Mesendoderm (in vitro differentiated cells): ENCODE data around the gene PYM1.
"Not testable (repeated sequence)": the region's sequence is repeated elsewhere in the genome, so short reads cannot be mapped to it uniquely, and the experiment has no call there.

Experiments
- DNase-seq: peaks from one replicate; pipeline ENCODE4 v3.0.0; 2013
- H2AK5ac ChIP-seq: 2 replicates; pipeline ENCODE4 v1.6.1; 2013; ENCODE audit warnings: low read length, inconsistent platforms
- H2BK120ac ChIP-seq: 2 replicates; pipeline ENCODE4 v1.6.1; 2013; ENCODE audit warnings: low read depth, mild to moderate bottlenecking, low read length, moderate library complexity, mixed read lengths
- H2BK15ac ChIP-seq: replicated peaks from 2 replicates; pipeline ENCODE4 v1.6.1; 2013; ENCODE audit warnings: low read depth, mild to moderate bottlenecking, moderate library complexity
- H2BK5ac ChIP-seq: 2 replicates; pipeline ENCODE4 v1.6.1; 2013; ENCODE audit warnings: low read length, inconsistent platforms
- H3K18ac ChIP-seq: 2 replicates; pipeline ENCODE4 v1.6.1; 2013; ENCODE audit warnings: mild to moderate bottlenecking, low read length, mixed read lengths
- H3K23ac ChIP-seq: one replicate; pipeline ENCODE4 v1.6.1; 2013; ENCODE audit warnings: low read length
- H3K27ac ChIP-seq: 2 replicates; pipeline ENCODE4 v1.5.1; 2013; ENCODE audit warnings: low read depth, mild to moderate bottlenecking, inconsistent platforms, low read length, moderate library complexity
- H3K27me3 ChIP-seq: 2 replicates; pipeline ENCODE4 v1.6.1; 2013; ENCODE audit warnings: low read length, control low read depth, mild to moderate bottlenecking, inconsistent platforms; ENCODE audit not compliant: insufficient read depth, poor library complexity
- H3K36me3 ChIP-seq: 2 replicates; pipeline ENCODE4 v1.6.1; 2013; ENCODE audit warnings: low read length, inconsistent platforms; ENCODE audit not compliant: control insufficient read depth, insufficient read depth
- H3K4ac ChIP-seq: one replicate; pipeline ENCODE4 v1.6.1; 2013; ENCODE audit warnings: low read depth, mild to moderate bottlenecking, low read length, moderate library complexity
- H3K4me1 ChIP-seq: 2 replicates; pipeline ENCODE4 v1.6.1; 2013; ENCODE audit warnings: low read depth, low read length, inconsistent platforms; ENCODE audit not compliant: control insufficient read depth
- H3K4me2 ChIP-seq: 2 replicates; pipeline ENCODE4 v1.6.1; 2013; ENCODE audit warnings: low read length
- H3K4me3 ChIP-seq: 2 replicates; pipeline ENCODE4 v1.5.1; 2013; ENCODE audit warnings: mild to moderate bottlenecking, low read length
- H3K56ac ChIP-seq: one replicate; pipeline ENCODE4 v1.6.1; 2013; ENCODE audit warnings: low read length
- H3K79me1 ChIP-seq: 2 replicates; pipeline ENCODE4 v1.6.1; 2013; ENCODE audit warnings: low read length, inconsistent platforms
- H3K79me2 ChIP-seq: 2 replicates; pipeline ENCODE4 v1.6.1; 2013; ENCODE audit warnings: mild to moderate bottlenecking, low read length; ENCODE audit not compliant: control insufficient read depth, insufficient read depth
- H3K9ac ChIP-seq: 2 replicates; pipeline ENCODE4 v1.6.1; 2013; ENCODE audit warnings: low read length, inconsistent platforms
- H4K5ac ChIP-seq: one replicate; pipeline ENCODE4 v1.6.1; 2013; ENCODE audit warnings: low read length
- H4K8ac ChIP-seq: one replicate; pipeline ENCODE4 v1.6.1; 2013; ENCODE audit warnings: low read depth, mild to moderate bottlenecking, control low read depth, low read length, moderate library complexity
- WGBS: extraction: QIAGEN DNeasy Blood & Tissue Kit; methylation state at CpG from one replicate; pipeline ENCODE4 v1.1.7; 2013; ENCODE audit warnings: low lambda C conversion rate, missing lambda C conversion rate; ENCODE audit not compliant: insufficient coverage; ENCODE audit errors: extremely low coverage; 5-methylcytosine and 5-hydroxymethylcytosine counted together

PYM1 gene

GRCh38 chr12:55926738-55927587 lies 731 bp downstream of the PYM1 start:
- H3K79me1 ChIP-seq: peaks cover 9% of the 10 kb centered on the region
- H3K56ac ChIP-seq: peak overlapping the region; percentile 97
- no CpG with 5 or more reads among the region's 42 CpGs for WGBS
- peak overlapping the region; percentile 92 for H4K8ac ChIP-seq
- peak overlapping the region; percentile 78 for H3K4me3 ChIP-seq
- peak overlapping the region; percentile 97 for H2BK5ac ChIP-seq
- H3K4ac ChIP-seq: peak overlapping the region; percentile 89
- peaks cover 2% of the 10 kb centered on the region for H3K36me3 ChIP-seq
- H3K18ac ChIP-seq: peak overlapping the region; percentile 96
- H2BK15ac ChIP-seq: no peak overlapping the region
- peaks cover 6% of the 10 kb centered on the region for H3K4me1 ChIP-seq
- H3K4me2 ChIP-seq: peak overlapping the region; percentile 20
- H2AK5ac ChIP-seq: peak overlapping the region; percentile 24
- H4K5ac ChIP-seq: no peak overlapping the region
- H3K79me2 ChIP-seq: peaks cover 37% of the 10 kb centered on the region
- H3K23ac ChIP-seq: peak overlapping the region; percentile 71
- no peaks in the 10 kb centered on the region for H3K27me3 ChIP-seq
- peak overlapping the region; percentile 96 for H3K27ac ChIP-seq
- peak overlapping the region; percentile 73 for H2BK120ac ChIP-seq
- DNase-seq: peak; percentile 97
- H3K9ac ChIP-seq: peak overlapping the region; percentile 75

- H3K23ac ChIP-seq: no peak overlapping the region
- H3K79me1 ChIP-seq: peaks cover 9% of the 10 kb centered on the region
- no peak overlapping the region for H2BK120ac ChIP-seq
- no peak for DNase-seq
- no peak overlapping the region for H4K5ac ChIP-seq
- peak overlapping the region; percentile 83 for H3K18ac ChIP-seq
- peaks cover 2% of the 10 kb centered on the region for H3K36me3 ChIP-seq
- H3K27ac ChIP-seq: peak overlapping the region; percentile 96
- H3K4me3 ChIP-seq: peak overlapping the region; percentile 63
- peak overlapping the region; percentile 39 for H2BK5ac ChIP-seq
- H3K56ac ChIP-seq: peak overlapping the region; percentile 97
- no peak overlapping the region for H2AK5ac ChIP-seq
- no peaks in the 10 kb centered on the region for H3K27me3 ChIP-seq
- peaks cover 42% of the 10 kb centered on the region for H3K79me2 ChIP-seq
- no peak overlapping the region for H2BK15ac ChIP-seq
- peak overlapping the region; percentile 20 for H3K4me2 ChIP-seq
- peak overlapping the region; percentile 75 for H3K9ac ChIP-seq
- peak overlapping the region; percentile 73 for H3K4ac ChIP-seq
- H3K4me1 ChIP-seq: peaks cover 4% of the 10 kb centered on the region
- no peak overlapping the region for H4K8ac ChIP-seq
- no CpG with 5 or more reads among the region's 10 CpGs for WGBS
Observed at GRCh38 chr12:55925870-55926737, 1.6 kb downstream of the PYM1 start.

- WGBS: no CpG with 5 or more reads among the region's 4 CpGs
- Histone ChIP-seq H4K8ac (no peak overlapping the region), H3K18ac (no peak overlapping the region), H2AK5ac (no peak overlapping the region), H3K9ac (peak overlapping the region; percentile 75), H3K4me3 (no peak overlapping the region), H3K79me2 (peaks cover 43% of the 10 kb centered on the region), H3K4ac (no peak overlapping the region), H3K4me1 (peaks cover 3% of the 10 kb centered on the region), H3K79me1 (peaks cover 9% of the 10 kb centered on the region), H4K5ac (no peak overlapping the region), H2BK15ac (no peak overlapping the region), H3K36me3 (peaks cover 2% of the 10 kb centered on the region), H2BK5ac (no peak overlapping the region), H3K27ac (no peak overlapping the region), H3K56ac (peak overlapping the region; percentile 52), H3K23ac (no peak overlapping the region), H3K4me2 (peak overlapping the region; percentile 16), H2BK120ac (no peak overlapping the region), H3K27me3 (no peaks in the 10 kb centered on the region)
- no peak for DNase-seq
Observed at GRCh38 chr12:55925371-55925770, 2.3 kb downstream of the PYM1 start.

GRCh38 chr12:55923648-55924047 lies 4.0 kb downstream of the PYM1 start:
- not testable (repeated sequence) for H3K79me1 ChIP-seq, H3K9ac ChIP-seq, H3K4me1 ChIP-seq, H3K4me2 ChIP-seq, H3K56ac ChIP-seq, H3K27me3 ChIP-seq, H3K23ac ChIP-seq, H4K5ac ChIP-seq, H2BK5ac ChIP-seq, H4K8ac ChIP-seq, H3K18ac ChIP-seq, H2BK120ac ChIP-seq, H3K36me3 ChIP-seq, DNase-seq, H3K4ac ChIP-seq, H2BK15ac ChIP-seq, H3K4me3 ChIP-seq, H3K27ac ChIP-seq, H2AK5ac ChIP-seq
- WGBS: no CpG with 5 or more reads among the region's 9 CpGs
- H3K79me2 ChIP-seq: peaks cover 53% of the 10 kb centered on the region

GRCh38 chr12:55922126-55922525 lies 5.6 kb downstream of the PYM1 start:
- no peak overlapping the region for H2BK5ac ChIP-seq
- no peak overlapping the region for H3K23ac ChIP-seq
- H3K79me2 ChIP-seq: peaks cover 58% of the 10 kb centered on the region
- no peak overlapping the region for H3K4me2 ChIP-seq
- H3K27ac ChIP-seq: no peak overlapping the region
- peaks cover 9% of the 10 kb centered on the region for H3K79me1 ChIP-seq
- H4K8ac ChIP-seq: no peak overlapping the region
- no peak overlapping the region for H3K4ac ChIP-seq
- WGBS: no CpG with 5 or more reads among the region's 3 CpGs
- no peak overlapping the region for H3K18ac ChIP-seq
- H3K9ac ChIP-seq: no peak overlapping the region
- no peak overlapping the region for H4K5ac ChIP-seq
- peaks cover 3% of the 10 kb centered on the region for H3K4me1 ChIP-seq
- no peak overlapping the region for H3K56ac ChIP-seq
- H3K36me3 ChIP-seq: peaks cover 2% of the 10 kb centered on the region
- no peak overlapping the region for H3K4me3 ChIP-seq
- no peak for DNase-seq
- no peak overlapping the region for H2BK120ac ChIP-seq
- no peak overlapping the region for H2BK15ac ChIP-seq
- H3K27me3 ChIP-seq: no peaks in the 10 kb centered on the region
- H2AK5ac ChIP-seq: no peak overlapping the region
